Endothelial cell (in vitro differentiated cells): ENCODE results near the gene CYB561D2. TPM values are rescaled to one million over a fixed set of nuclear protein-coding genes. Genes with fewer than 3 reads are reported as not detected.
A peak's percentile ranks its signal among the peaks of the same experiment; 100 is the strongest.

ENCODE experiments used
- DNase-seq: peaks from one replicate; pipeline ENCODE4 v3.0.0; 2021; ENCODE audit warnings: low spot score
- H3K27ac Mint-ChIP-seq: one replicate; pipeline ENCODE4 v1.8.0; 2021; ENCODE audit warnings: mixed read lengths, inconsistent platforms; ENCODE audit not compliant: unreplicated experiment
- H3K27me3 Mint-ChIP-seq: one replicate; pipeline ENCODE4 v1.8.0; 2021; ENCODE audit warnings: mild to moderate bottlenecking, moderate library complexity, mixed read lengths, inconsistent platforms; ENCODE audit not compliant: unreplicated experiment
- H3K36me3 Mint-ChIP-seq: one replicate; pipeline ENCODE4 v1.8.0; 2021; ENCODE audit warnings: mild to moderate bottlenecking, low read depth, mixed read lengths, inconsistent platforms; ENCODE audit not compliant: unreplicated experiment
- H3K4me1 Mint-ChIP-seq: one replicate; pipeline ENCODE4 v1.8.0; 2021; ENCODE audit warnings: mild to moderate bottlenecking, mixed read lengths, inconsistent platforms; ENCODE audit not compliant: unreplicated experiment
- H3K4me3 Mint-ChIP-seq: one replicate; pipeline ENCODE4 v1.8.0; 2021; ENCODE audit warnings: mild to moderate bottlenecking, mixed read lengths, inconsistent platforms; ENCODE audit not compliant: unreplicated experiment
- H3K9me3 Mint-ChIP-seq: one replicate; pipeline ENCODE4 v1.8.0; 2021; ENCODE audit warnings: mixed read lengths, inconsistent platforms; ENCODE audit not compliant: unreplicated experiment
- CTCF ChIP-seq: fragments of 200-600 bp; sonication (generic); IDR thresholded peaks from one replicate; pipeline ENCODE4 v1.5.0; 2021; ENCODE audit warnings: antibody characterized with exemption; ENCODE audit not compliant: unreplicated experiment
- total RNA-seq: library from RNA; stranded (reverse); fragmentation: NEBNext Ultra II Directional; extraction: Animal tissue kit (Norgen Biotek cat#: 25700); gene quantifications from one replicate; pipeline ENCODE4 v1.2.1, GENCODE V29; 2021; ENCODE audit not compliant: unreplicated experiment

Gene CYB561D2
- total RNA-seq, 1 donor from 2014 or later: 5.5 TPM

GRCh38 chr3:50321336-50322114 lies 29.1 kb upstream of the CYB561D2 start:
- Mint-ChIP-seq H3K4me3 (peak overlapping the region; percentile 92), H3K9me3 (no peaks in the 10 kb centered on the region), H3K27ac (peak overlapping the region; percentile 48), H3K27me3 (peaks cover 26% of the 10 kb centered on the region), H3K36me3 (peaks cover 35% of the 10 kb centered on the region), H3K4me1 (peaks cover 51% of the 10 kb centered on the region)
- peak; percentile 84 for DNase-seq
- peak; percentile 48 for TF ChIP-seq CTCF

- peak overlapping the region; percentile 92 for H3K4me3 Mint-ChIP-seq
- peaks cover 53% of the 10 kb centered on the region for H3K4me1 Mint-ChIP-seq
- no peak for DNase-seq
- H3K27me3 Mint-ChIP-seq: peaks cover 25% of the 10 kb centered on the region
- peak overlapping the region; percentile 97 for H3K27ac Mint-ChIP-seq
- peaks cover 30% of the 10 kb centered on the region for H3K36me3 Mint-ChIP-seq
- H3K9me3 Mint-ChIP-seq: no peaks in the 10 kb centered on the region
- peak; percentile 13 for TF ChIP-seq CTCF
Observed at GRCh38 chr3:50322115-50322385, 28.6 kb upstream of the CYB561D2 start.

- peak; percentile 58 for DNase-seq
- Mint-ChIP-seq H3K27me3 (peaks cover 25% of the 10 kb centered on the region), H3K27ac (peak within 1 kb of the TSS; percentile 97), H3K36me3 (peaks cover 29% of the 10 kb centered on the region), H3K4me1 (peaks cover 53% of the 10 kb centered on the region), H3K4me3 (peak within 1 kb of the TSS; percentile 92), H3K9me3 (no peaks in the 10 kb centered on the region)
- no peak for TF ChIP-seq CTCF
Observed at GRCh38 chr3:50322386-50323091, 28.1 kb upstream of the CYB561D2 start, which contains the start of gene HYAL2. HYAL2 (minus strand) TSS chr3:50322745; CDS start chr3:50320489, 2,256 bp downstream.

- H3K4me1 Mint-ChIP-seq: peaks cover 53% of the 10 kb centered on the region
- H3K27me3 Mint-ChIP-seq: peaks cover 25% of the 10 kb centered on the region
- peak; percentile 63 for DNase-seq
- H3K27ac Mint-ChIP-seq: peak overlapping the region; percentile 97
- peaks cover 29% of the 10 kb centered on the region for H3K36me3 Mint-ChIP-seq
- no peaks in the 10 kb centered on the region for H3K9me3 Mint-ChIP-seq
- TF ChIP-seq CTCF: no peak
- peak overlapping the region; percentile 92 for H3K4me3 Mint-ChIP-seq
Observed at GRCh38 chr3:50323092-50323600, 27.5 kb upstream of the CYB561D2 start.
